GM18505 (cell line): ENCODE results near the gene PMCH.
"Not testable (repeated sequence)": the region's sequence is repeated elsewhere in the genome, so short reads cannot be mapped to it uniquely, and the experiment has no call there.

ENCODE experiments used
- ATAC-seq: cut with Tn5 transposase; IDR thresholded peaks from one replicate; pipeline ENCODE4 v1.9.1; 2021; ENCODE audit not compliant: unreplicated experiment
- POLR2A ChIP-seq: IDR thresholded peaks from 4 replicates; pipeline ENCODE4 v1.6.1; 2011; ENCODE audit warnings: borderline replicate concordance; ENCODE audit not compliant: insufficient read depth, insufficient read length; ENCODE audit errors: extremely low read depth

PMCH gene

DNA sequence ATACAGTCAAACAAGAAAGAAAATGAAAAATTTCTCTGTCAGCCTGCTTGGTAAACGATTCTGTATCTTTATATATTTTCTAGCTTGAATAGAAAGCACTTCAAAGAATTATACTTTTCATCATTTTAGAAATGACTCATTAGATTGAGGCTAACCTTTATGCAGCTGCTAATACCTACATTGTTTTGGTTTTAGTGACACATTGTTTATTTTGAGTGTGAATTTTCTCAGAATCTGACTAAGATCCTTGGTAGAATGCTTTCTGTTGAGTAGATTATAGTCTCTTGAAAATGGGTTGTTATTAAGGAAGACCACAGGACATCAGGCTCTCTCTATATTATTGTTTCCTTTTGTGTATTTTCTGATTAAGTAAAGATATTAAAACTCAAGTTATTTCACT, at the start of gene PMCH:
Gene PMCH (minus strand): TSS at position 45 of the 400 bp plus-strand sequence. CDS start 63 bp downstream, outside the sequence.
- peak; percentile 71 for ATAC-seq
- no peak for TF ChIP-seq POLR2A

DNA sequence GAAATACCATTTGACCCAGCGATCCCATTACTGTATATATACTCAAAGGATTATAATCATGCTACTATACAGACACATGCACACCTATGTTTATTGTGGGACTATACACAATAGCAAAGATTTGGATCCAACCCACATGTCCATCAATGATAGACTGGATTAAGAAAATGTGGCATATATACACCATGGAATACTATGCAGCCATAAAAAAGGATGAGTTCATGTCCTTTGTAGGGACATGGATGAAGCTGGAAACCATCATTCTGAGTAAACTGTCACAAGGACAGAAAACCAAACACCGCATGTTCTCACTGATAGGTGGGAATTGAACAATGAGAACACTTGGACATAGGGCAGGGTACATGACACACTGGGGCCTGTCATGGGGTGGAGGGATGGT, 43.2 kb upstream of the PMCH start:
- not testable (repeated sequence) for ATAC-seq

DNA sequence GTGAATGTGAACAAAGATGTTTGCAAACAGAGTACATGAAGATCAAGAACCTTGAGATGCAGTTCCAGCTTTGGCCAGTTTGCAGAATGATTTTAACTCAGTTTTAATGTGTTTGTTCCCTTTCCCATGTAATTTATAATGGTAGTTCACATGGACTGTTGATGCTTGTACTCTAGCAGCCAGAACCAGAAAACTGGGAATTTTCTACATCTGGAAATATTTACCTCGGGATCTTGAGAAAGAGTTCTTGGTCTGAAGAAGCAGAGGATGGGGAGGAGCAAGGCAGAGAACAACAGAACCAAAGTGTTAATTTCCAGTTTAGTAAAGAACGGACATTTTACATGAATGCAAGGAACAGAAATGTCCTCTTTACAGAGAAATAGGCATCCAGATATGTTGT, 37.0 kb upstream of the PMCH start:
- no peak for TF ChIP-seq POLR2A
- no peak for ATAC-seq

DNA sequence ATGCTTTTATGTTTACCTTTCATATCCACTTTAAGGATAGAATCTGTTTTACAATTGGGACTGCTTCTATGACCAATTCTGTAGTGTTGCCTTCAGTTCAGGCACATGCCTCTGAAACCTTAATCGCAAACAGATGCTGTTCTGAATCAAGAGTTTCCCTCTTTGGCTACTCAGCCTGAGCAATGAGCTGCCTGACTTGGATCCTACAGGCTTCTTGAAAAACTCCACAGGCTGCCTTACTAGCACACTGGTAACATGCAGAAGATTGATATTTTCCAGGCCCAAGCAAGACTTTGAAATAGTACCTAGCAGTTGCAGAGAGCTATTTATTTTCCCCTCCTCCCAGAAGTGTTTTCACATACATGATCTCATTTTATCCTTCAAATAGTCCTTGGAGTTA, 34.8 kb upstream of the PMCH start:
- no peak for ATAC-seq
- TF ChIP-seq POLR2A: no peak

DNA sequence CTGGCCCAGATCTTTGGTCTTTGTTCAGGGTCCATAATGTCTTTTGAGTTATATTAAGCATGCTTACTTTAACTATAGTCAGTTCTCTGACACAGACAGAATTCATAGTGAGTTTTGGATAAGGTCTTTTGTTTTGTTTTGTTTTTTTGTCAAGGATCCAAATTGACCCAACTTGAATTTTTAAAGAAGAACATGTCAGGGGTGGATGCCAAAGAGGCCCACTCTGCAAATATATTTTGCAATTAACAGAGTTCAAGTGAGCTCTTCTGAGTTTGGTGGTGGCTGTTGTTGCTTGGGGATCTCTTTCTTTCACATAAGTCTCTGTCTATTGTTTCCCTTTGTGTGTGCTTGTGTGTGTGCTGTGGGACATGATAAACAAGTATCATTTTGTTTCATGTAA, 34.4 kb upstream of the PMCH start:
- no peak for ATAC-seq
- TF ChIP-seq POLR2A: no peak

GRCh38 chr12:102227954-102228353, 30.3 kb upstream of the PMCH start:
- TF ChIP-seq POLR2A: no peak
- no peak for ATAC-seq

DNA sequence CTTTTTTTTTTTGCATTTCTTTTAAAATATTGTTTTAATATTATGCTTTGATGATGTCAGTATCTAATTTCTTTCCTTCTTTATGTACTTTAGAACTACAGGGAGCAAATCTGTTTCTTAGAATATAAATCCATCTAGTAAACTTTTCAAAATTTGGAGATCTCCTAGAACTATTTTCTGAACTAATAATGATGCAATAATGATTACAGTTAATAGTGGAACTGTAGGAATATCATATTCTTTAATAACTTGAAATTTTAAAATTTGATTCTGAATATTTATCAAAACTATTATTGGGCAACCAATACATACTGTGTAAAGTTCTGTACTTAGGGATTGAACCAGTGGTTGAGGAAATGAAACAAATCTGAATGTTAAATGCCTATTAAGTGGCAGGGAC, 23.1 kb upstream of the PMCH start:
- ATAC-seq: no peak
- TF ChIP-seq POLR2A: no peak

GRCh38 chr12:102215992-102216691, 18.5 kb upstream of the PMCH start:
- no peak for TF ChIP-seq POLR2A
- ATAC-seq: no peak

- ATAC-seq: no peak
- no peak for TF ChIP-seq POLR2A
Measured at GRCh38 chr12:102204025-102204424, 6.4 kb upstream of the PMCH start.

DNA sequence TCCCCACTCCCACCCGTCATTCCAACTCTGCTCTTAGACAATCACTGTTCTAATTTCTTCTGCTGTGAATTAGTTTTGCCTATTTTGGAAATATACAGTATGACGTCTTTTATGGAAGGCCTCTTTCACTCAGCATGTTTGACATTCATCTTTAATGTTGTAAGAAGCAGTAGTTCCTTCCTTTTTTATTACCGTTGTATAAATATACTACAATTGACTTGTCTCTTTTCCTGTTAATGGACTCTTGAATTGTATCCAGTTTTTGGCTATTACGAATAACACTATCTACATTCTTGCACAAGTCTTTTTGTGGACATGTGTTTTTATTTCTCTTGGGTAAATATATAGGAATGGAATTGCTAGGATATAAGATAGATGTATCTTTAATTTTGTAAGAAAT, 4.9 kb upstream of the PMCH start:
- no peak for TF ChIP-seq POLR2A
- no peak for ATAC-seq

DNA sequence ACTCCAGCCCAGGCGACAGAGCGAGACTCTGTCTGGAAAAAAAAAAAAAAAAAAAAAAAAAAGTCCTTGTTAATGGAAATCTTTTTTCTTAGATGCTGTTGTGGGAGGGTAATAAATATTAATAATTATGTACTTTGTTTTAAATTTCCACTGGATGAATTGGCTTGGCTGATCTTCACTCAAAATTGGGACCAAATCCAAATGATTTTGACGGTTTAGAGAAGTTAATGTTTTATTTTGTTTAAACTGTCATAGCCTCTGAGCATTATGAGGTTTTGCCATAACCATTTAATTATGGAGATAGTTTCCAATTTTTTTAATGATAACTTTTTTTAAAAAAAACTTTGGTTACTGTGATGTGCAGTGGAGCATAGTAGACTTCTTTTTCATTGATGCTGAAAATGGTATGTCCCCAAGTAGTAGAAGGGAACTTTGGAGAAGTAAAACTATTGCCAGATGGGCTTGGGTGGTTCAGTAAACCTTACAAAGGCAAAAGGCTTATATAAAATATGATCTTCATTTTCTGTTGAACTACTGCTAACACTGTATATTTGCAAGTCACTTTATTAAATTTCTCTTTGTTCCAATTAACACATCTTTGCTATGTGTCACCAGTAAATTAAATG, 3.9 kb upstream of the PMCH start:
- no peak for ATAC-seq
- no peak for TF ChIP-seq POLR2A

- no peak for TF ChIP-seq POLR2A
- ATAC-seq: no peak
Measured at GRCh38 chr12:102195826-102196225, 1.8 kb downstream of the PMCH start.

DNA sequence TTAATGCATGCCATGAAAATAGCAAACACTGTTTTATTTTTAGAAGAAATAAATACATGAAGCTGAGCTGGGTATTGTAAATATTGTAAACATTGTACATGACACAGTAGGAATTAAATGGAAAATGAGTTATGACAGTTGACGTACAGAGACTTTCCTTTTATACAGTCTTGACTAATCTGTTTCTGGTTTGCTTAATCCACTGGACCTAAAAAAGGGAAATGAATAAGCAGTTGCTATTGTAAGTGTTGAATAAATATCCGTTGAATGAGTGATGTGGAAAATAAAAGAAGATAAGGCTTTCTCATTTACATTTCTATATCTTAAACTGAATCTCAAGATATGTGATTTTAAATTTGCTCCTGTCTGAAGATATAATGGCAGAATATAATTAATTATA, 15.0 kb downstream of the PMCH start:
- TF ChIP-seq POLR2A: no peak
- ATAC-seq: no peak

DNA sequence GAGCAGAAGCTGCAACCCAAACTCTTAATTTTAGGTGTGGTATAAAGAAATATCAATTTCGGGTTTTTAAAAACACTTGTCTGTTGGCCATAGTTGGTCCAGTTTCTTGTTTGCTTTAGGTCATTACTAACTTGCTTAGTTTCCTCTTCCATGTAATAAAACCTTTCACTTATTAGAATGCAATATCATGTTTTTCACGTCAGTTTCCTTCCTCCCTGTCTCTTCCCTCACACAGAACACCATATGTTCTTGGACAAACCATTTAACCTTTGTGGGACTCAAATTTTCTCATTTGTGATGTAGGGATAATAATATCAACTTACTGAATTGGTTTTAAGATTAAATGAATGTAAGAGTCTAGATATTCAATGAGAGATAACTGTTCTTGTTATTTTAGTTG, 22.9 kb downstream of the PMCH start:
- ATAC-seq: no peak
- no peak for TF ChIP-seq POLR2A
